PC-9 (cell line): Measurements from ENCODE around the gene MBP. TPM values are rescaled to one million over a fixed set of nuclear protein-coding genes. Genes with fewer than 3 reads are reported as not detected.

Source experiments
- BruUV-seq: library from RNA; stranded (reverse); fragments of 400-500 nt; replicated peaks from 2 replicates; lab custom pipeline; 2021; lab: Mats Ljungman, UMichigan
- CTCF ChIA-PET: fragments of 300-600 bp; sonication (Branson Sonifier 250); formaldehyde crosslinking; loops from one replicate; lab custom pipeline; 2022; ENCODE audit warnings: antibody characterized with exemption; lab: Charles Lee
- POLR2A ChIA-PET: fragments of 300-600 bp; sonication (Branson Sonifier 250); formaldehyde crosslinking; loops from one replicate; lab custom pipeline; 2022; ENCODE audit warnings: antibody characterized with exemption; ENCODE audit not compliant: unreplicated experiment; lab: Charles Lee
- DNase-seq, 2 experiments: peaks; one replicate each; pipeline versions ENCODE4 v3.0.0 to v3.0.0-alpha.2; 2015 to 2022; ENCODE audit warnings: mixed read lengths in 1 of 2
- H2AFZ ChIP-seq: fragments of 200-600 bp; sonication (generic); 2 replicates; pipeline ENCODE4 v1.8.1; 2017; ENCODE audit warnings: antibody characterized with exemption
- H3F3A ChIP-seq: fragments of 200-600 bp; sonication (generic); 2 replicates; pipeline ENCODE4 v1.8.1; 2017; ENCODE audit warnings: antibody characterized with exemption, mild to moderate bottlenecking, low read depth; ENCODE audit not compliant: insufficient read depth
- H3K27ac ChIP-seq: fragments of 200-600 bp; sonication (generic); 2 replicates; pipeline ENCODE4 v1.6.1; 2016; ENCODE audit warnings: mixed run types
- H3K27me3 ChIP-seq: fragments of 200-600 bp; sonication (generic); 2 replicates; pipeline ENCODE4 v1.6.1; 2016; ENCODE audit warnings: low read depth, mixed run types; ENCODE audit not compliant: insufficient read depth
- H3K36me3 ChIP-seq: fragments of 200-600 bp; sonication (generic); 2 replicates; pipeline ENCODE4 v1.6.1; 2016; ENCODE audit warnings: low read depth, mixed run types
- H3K4me1 ChIP-seq: fragments of 200-600 bp; sonication (generic); replicated peaks from 2 replicates; pipeline ENCODE4 v1.6.1; 2016; ENCODE audit warnings: mixed run types; ENCODE audit not compliant: insufficient read depth
- H3K4me2 ChIP-seq: fragments of 200-600 bp; sonication (generic); 2 replicates; pipeline ENCODE4 v1.6.1; 2017; ENCODE audit warnings: mixed run types
- H3K4me3 ChIP-seq: fragments of 200-600 bp; sonication (generic); 2 replicates; pipeline ENCODE4 v1.6.1; 2016; ENCODE audit warnings: mixed run types
- H3K79me2 ChIP-seq: fragments of 200-600 bp; sonication (generic); 2 replicates; pipeline ENCODE4 v1.6.1; 2017; ENCODE audit warnings: low read depth, mixed run types
- H3K9me2 ChIP-seq: fragments of 200-600 bp; sonication (generic); 2 replicates; pipeline ENCODE4 v1.8.1; 2017; ENCODE audit warnings: mild to moderate bottlenecking; ENCODE audit not compliant: insufficient read depth
- H3K9me3 ChIP-seq: fragments of 200-600 bp; sonication (generic); 2 replicates; pipeline ENCODE4 v1.8.1; 2016; ENCODE audit warnings: low read depth; ENCODE audit not compliant: insufficient read depth
- H4K20me1 ChIP-seq: fragments of 200-600 bp; sonication (generic); 2 replicates; pipeline ENCODE4 v1.8.1; 2017; ENCODE audit not compliant: insufficient read depth
- CTCF ChIP-seq: fragments of 200-600 bp; sonication (generic); conservative IDR thresholded peaks from 2 replicates; pipeline ENCODE4 v1.6.1; 2017; ENCODE audit warnings: mixed run types, antibody characterized with exemption, mild to moderate bottlenecking, moderate library complexity
- EZH2 ChIP-seq: fragments of 200-600 bp; sonication (generic); IDR thresholded peaks from 2 replicates; pipeline ENCODE4 v1.8.0; 2017; ENCODE audit warnings: antibody characterized with exemption, low read depth
- intact Hi-C: fragments of 100-400 bp; cut with micrococcal nuclease; formaldehyde crosslinking; loops from one replicate; pipeline ENCODE4 v1.10.0; 2022; ENCODE audit not compliant: unreplicated experiment
- total RNA-seq: library from RNA; stranded (reverse); gene quantifications from 2 replicates; pipeline ENCODE4 v1.2.3, GENCODE V29; 2021

The MBP gene
- total RNA-seq, 1 experiment from 2014 or later, result 37.9 TPM

- ChIA-PET CTCF (no interaction called here), POLR2A (no interaction called here)
- no peak overlapping the region for H2AFZ ChIP-seq
- H3F3A ChIP-seq, result peaks cover 18% of the 10 kb centered on the region; the same call in 1 of the 2 replicates
- peaks cover 87% of the 10 kb centered on the region for H3K79me2 ChIP-seq
- H3K9me2 ChIP-seq, result no peaks in the 10 kb centered on the region
- H3K36me3 ChIP-seq, result peaks cover 17% of the 10 kb centered on the region
- H3K4me2 ChIP-seq, result no peak overlapping the region
- H3K4me1 ChIP-seq, result peaks cover 23% of the 10 kb centered on the region
- H3K27me3 ChIP-seq, result no peaks in the 10 kb centered on the region
- intact Hi-C loops, result no loop called here
- no peak overlapping the region for H3K27ac ChIP-seq
- TF ChIP-seq CTCF (no peak), EZH2 (no peak)
- H3K4me3 ChIP-seq, result no peak overlapping the region
- no TSS peak for BruUV-seq
- DNase-seq, result no peak
- H4K20me1 ChIP-seq, result peaks cover 3% of the 10 kb centered on the region
- no peaks in the 10 kb centered on the region for H3K9me3 ChIP-seq
Observed at GRCh38 chr18:77082316-77082955, 50.1 kb downstream of the MBP start.

DNA sequence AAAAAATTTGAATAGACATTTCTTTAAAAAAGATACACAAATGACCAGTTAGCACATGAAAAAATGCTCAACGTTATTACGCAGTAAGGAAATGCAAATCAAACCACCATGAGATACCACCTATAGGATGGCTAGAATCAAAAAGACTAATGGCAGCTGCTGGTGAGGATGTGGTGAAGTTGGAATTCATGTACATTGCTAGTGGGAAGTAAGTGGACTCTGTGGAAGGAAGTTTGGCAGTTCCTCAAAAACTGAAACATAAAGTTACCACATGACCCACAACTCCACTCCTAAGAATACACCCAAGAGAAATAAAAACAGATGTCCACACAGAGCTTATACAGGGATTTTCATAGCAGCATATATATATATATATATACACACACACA is 51.2 kb downstream of the MBP start:
- no peak overlapping the region for H2AFZ ChIP-seq
- H3K9me3 ChIP-seq, result no peaks in the 10 kb centered on the region
- peaks cover 12% of the 10 kb centered on the region for H3K4me1 ChIP-seq
- no peaks in the 10 kb centered on the region for H3K27me3 ChIP-seq
- peaks cover 3% of the 10 kb centered on the region for H4K20me1 ChIP-seq
- CTCF ChIA-PET, result no interaction called here
- H3K27ac ChIP-seq, result no peak overlapping the region
- BruUV-seq, result no TSS peak
- no peaks in the 10 kb centered on the region for H3K9me2 ChIP-seq
- POLR2A ChIA-PET, result no interaction called here
- intact Hi-C loops, result no loop called here
- H3K79me2 ChIP-seq, result peaks cover 83% of the 10 kb centered on the region
- TF ChIP-seq EZH2 (no peak), CTCF (no peak)
- no peak for DNase-seq
- H3K4me2 ChIP-seq, result no peak overlapping the region
- H3K36me3 ChIP-seq, result peaks cover 17% of the 10 kb centered on the region
- H3F3A ChIP-seq, result peaks cover 7% of the 10 kb centered on the region; the same call in 1 of the 2 replicates
- no peak overlapping the region for H3K4me3 ChIP-seq

- no peak for TF ChIP-seq CTCF
- no peak for TF ChIP-seq EZH2
- H2AFZ ChIP-seq, result no peak overlapping the region
- ChIA-PET CTCF (no interaction called here), POLR2A (no interaction called here)
- no peaks in the 10 kb centered on the region for H3K27me3 ChIP-seq
- H3K4me3 ChIP-seq, result no peak overlapping the region
- H3F3A ChIP-seq, result peaks cover 5% of the 10 kb centered on the region; the same call in 1 of the 2 replicates
- intact Hi-C loops, result no loop called here
- DNase-seq, result no peak
- peaks cover under 1% of the 10 kb centered on the region for H4K20me1 ChIP-seq
- H3K36me3 ChIP-seq, result peaks cover 14% of the 10 kb centered on the region
- no peaks in the 10 kb centered on the region for H3K9me3 ChIP-seq
- 0 out of 2 replicates have a peak, but pooled peaks cover 5% of the 10 kb centered on the region for H3K4me1 ChIP-seq
- peaks cover 84% of the 10 kb centered on the region for H3K79me2 ChIP-seq
- no peak overlapping the region for H3K4me2 ChIP-seq
- no peaks in the 10 kb centered on the region for H3K9me2 ChIP-seq
- no TSS peak for BruUV-seq
- H3K27ac ChIP-seq, result no peak overlapping the region
Observed at GRCh38 chr18:77079954-77080682, 52.5 kb downstream of the MBP start.
